ENCODE measurements around the gene KNOP1.

GRCh38 chr16:19715566-19715965, 2.5 kb downstream of the KNOP1 start:
- TF ChIP-seq CTCF (IDR thresholded peaks at IDR 0.05), result no peak
- TF ChIP-seq POLR2AphosphoS5 (IDR thresholded peaks at IDR 0.05; ENCODE audit: low read depth, low read length), result no peak
- no peak for TF ChIP-seq SIN3A (IDR thresholded peaks at IDR 0.05; ENCODE audit: borderline replicate concordance, insufficient read depth, low read depth, low read length)
